ENCODE measurements around the gene RTP3. TPM values are rescaled to one million over a fixed set of nuclear protein-coding genes. Genes with fewer than 3 reads are reported as not detected.

The RTP3 gene
- total RNA-seq (not detected), polyA plus RNA-seq (not detected)

DNA sequence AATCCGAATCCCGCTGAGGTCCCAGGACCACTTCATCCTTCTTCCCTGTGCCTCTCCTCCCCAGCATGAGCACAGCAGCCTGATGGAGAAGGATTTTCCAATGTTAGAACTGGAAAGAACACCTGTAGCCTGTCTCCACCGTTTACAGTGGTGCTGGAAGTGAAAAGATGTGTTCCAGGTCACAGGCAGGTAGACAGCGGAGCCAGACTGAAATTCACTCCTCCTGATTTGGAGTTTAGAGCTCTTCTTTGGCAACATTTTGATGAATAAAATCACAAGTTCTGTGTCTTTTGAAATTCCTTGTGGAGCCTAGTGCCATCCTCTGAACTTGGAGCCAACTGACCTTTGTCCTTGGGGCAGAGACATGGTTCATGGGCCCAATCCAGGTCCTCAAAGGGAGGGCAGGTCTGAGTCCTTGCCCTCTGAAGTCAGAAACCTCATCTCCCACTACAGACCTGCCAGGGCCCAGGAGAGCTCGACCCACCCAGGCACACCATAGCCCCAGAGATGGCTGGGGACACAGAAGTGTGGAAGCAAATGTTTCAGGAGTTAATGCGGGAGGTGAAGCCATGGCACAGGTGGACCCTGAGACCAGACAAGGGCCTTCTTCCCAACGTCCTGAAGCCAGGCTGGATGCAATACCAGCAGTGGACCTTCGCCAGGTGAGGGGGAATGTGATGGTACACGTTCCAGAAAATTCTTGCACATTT is at the start of gene RTP3:
Gene RTP3, plus strand, starts transcription at position 421 of the 710 bp plus-strand sequence. Its CDS starts 87 bp downstream, at position 508.
- intact Hi-C loops (cut with DNase I) = no loop called here
- WGBS, 2 donors = 69% methylated on average over 9 of the region's 9 CpGs
- no peak for ATAC-seq

DNA sequence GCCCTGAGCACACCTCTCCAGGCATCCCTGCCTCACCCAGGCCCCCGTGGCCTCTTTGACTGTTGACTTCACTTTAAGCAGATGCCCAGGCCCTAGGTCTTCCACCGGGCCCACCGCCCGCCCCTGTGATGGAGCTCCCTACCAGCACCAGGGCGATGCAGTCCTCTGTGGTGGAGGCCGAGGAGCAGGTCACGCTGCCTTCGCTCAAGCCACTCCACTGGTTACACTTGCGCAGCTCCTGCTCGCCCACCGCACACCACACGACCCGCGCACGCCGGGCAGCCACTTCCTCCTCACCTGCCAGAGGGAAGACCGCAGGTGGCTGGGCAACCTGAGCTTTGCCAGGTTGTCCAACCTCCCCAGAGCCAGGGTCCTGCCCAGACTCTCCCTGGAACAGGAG is 49.1 kb upstream of the RTP3 start:
- Histone ChIP-seq H3K27me3 (no peaks in the 10 kb centered on the region), H3K4me1 (no peaks in the 10 kb centered on the region), H3K27ac (no peak overlapping the region), H3K9me3 (no peaks in the 10 kb centered on the region), H3K36me3 (peaks cover 0 to 16% (median 0%) of the 10 kb centered on the region in 3 donors), H3K4me3 (no peak overlapping the region)
- intact Hi-C loops (cut with DNase I) = no loop called here
- DNase-seq (no peak), FAIRE-seq (no peak), ATAC-seq (no peak)
- TF ChIP-seq, protein P1, sequence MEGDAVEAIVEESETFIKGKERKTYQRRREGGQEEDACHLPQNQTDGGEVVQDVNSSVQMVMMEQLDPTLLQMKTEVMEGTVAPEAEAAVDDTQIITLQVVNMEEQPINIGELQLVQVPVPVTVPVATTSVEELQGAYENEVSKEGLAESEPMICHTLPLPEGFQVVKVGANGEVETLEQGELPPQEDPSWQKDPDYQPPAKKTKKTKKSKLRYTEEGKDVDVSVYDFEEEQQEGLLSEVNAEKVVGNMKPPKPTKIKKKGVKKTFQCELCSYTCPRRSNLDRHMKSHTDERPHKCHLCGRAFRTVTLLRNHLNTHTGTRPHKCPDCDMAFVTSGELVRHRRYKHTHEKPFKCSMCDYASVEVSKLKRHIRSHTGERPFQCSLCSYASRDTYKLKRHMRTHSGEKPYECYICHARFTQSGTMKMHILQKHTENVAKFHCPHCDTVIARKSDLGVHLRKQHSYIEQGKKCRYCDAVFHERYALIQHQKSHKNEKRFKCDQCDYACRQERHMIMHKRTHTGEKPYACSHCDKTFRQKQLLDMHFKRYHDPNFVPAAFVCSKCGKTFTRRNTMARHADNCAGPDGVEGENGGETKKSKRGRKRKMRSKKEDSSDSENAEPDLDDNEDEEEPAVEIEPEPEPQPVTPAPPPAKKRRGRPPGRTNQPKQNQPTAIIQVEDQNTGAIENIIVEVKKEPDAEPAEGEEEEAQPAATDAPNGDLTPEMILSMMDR (IDR thresholded peaks at IDR 0.05) = no peak
- WGBS, 2 donors = 93 to 94% methylated on average over 17 of the region's 17 CpGs

More for the DNA sequence above, at the start of gene RTP3:
- H3K27me3 ChIP-seq = no peaks in the 10 kb centered on the region
- H3K4me1 ChIP-seq = no peaks in the 10 kb centered on the region
- H3K9me3 ChIP-seq = no peaks in the 10 kb centered on the region
- DNase-seq (no peak), FAIRE-seq (no peak)
- TF ChIP-seq, protein P1 (IDR thresholded peaks at IDR 0.05) = no peak
- no peak within 1 kb of the TSS for H3K27ac ChIP-seq
- H3K36me3 ChIP-seq = no peaks in the 10 kb centered on the region
- no peak within 1 kb of the TSS for H3K4me3 ChIP-seq

DNA sequence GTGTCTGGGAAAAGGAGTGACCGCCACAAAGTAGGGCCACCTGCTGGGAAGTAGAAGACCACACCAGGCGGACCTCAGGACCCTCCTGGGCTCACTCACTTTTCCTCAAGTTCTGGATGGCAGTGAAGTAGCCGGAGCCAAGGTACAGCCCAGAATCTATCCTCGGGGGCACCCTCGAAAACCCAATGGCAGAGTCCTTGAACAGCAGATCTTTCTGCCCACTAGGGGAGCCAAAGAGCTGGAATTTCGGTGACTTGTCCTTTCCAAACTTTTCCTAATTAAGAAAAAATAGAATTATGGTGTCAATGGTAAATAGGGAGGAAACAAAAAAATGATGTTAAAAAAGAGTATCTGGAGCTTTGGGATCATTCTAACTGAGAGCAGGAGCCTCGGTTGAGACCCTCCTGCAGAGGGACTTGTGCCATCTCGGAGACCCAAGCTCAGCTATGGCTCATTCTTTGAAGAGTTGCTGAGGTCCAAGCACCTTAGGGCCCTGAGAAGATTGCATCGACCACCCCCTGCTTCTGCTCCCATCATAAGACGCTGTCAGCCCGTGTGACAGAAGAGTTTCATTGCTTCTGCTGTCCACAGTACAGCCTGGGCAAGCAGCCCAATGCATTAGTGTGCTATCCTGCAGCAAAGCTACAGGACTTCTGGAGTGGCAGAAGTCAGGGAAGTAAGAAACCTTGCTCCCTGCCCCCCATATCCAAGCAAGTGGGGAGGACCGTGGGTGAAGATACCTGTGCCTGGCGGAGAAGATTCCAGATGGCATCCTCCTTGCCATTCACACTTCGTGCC is 47.8 kb upstream of the RTP3 start:
- Histone ChIP-seq H3K27me3 (no peaks in the 10 kb centered on the region), H3K36me3 (peaks cover 0 to 16% (median 0%) of the 10 kb centered on the region in 3 donors), H3K4me3 (no peak overlapping the region), H3K27ac (no peak overlapping the region), H3K4me1 (no peaks in the 10 kb centered on the region), H3K9me3 (no peaks in the 10 kb centered on the region)
- FAIRE-seq = no peak
- intact Hi-C loops (cut with DNase I) = no loop called here
- 63 to 73% methylated on average over 14 of the region's 14 CpGs for WGBS, 2 donors
- TF ChIP-seq, protein P1 (IDR thresholded peaks at IDR 0.05) = peak; percentile 13 to 51 (median 35)
- DNase-seq = no peak
- no peak for ATAC-seq

DNA sequence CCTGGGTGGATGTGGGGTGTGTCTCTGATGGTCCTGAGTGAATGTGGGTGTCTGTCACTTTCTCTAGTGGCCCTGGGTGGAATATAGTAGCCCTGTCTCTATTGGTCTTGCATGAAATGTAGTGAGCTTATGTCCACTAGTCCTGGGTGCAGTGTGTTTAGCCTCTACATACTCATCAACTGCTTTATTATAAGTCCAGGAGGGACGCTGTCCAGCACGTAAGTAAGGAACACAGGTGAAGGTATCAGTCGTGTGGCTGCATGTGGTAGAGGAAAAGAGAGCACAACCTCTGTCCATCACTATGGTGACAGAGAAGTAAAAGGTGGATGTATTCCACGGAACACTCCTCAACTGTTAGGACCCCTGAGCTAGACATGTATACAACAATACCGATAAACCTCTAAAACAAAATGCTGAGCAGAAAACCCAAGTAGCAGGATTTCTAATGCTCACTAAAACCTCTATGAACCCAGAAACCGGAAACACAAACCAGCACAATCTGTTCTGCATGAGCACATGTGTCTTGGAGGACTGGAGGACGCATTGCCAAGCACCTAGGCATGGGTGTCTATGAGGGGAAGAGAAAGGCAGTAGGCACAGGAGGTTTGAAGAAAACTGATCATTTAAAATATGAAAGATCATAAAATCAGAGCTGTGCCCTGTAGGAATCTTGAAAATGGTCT is 44.1 kb upstream of the RTP3 start:
- Histone ChIP-seq H3K9me3 (no peaks in the 10 kb centered on the region), H3K27me3 (no peaks in the 10 kb centered on the region), H3K27ac (no peak overlapping the region), H3K4me1 (no peaks in the 10 kb centered on the region), H3K4me3 (no peak overlapping the region), H3K36me3 (no peaks in the 10 kb centered on the region)
- TF ChIP-seq, protein P1 (IDR thresholded peaks at IDR 0.05) = no peak
- no peak for ATAC-seq
- FAIRE-seq = no peak
- DNase-seq = no peak
- intact Hi-C loops (cut with DNase I) = no loop called here
- 71 to 73% methylated on average over 7 of the region's 7 CpGs for WGBS, 2 donors

Measured in pancreas (tissue), 10 donors.